GM12878 (cell line): ENCODE results near the gene POLR1D. TPM values are rescaled to one million over a fixed set of nuclear protein-coding genes. Genes with fewer than 3 reads are reported as not detected.

Source experiments
- ATAC-seq: fragments of 200-7000 bp; cut with Tn5 transposase; 3 replicates; pipeline ENCODE4 v1.9.1; 2020; ENCODE audit warnings: mild to moderate bottlenecking, moderate library complexity
- BruUV-seq: library from RNA; stranded (reverse); fragments of 400-500 nt; replicated peaks from 2 replicates; lab custom pipeline; 2021; lab: Mats Ljungman, UMichigan
- CTCF ChIA-PET: fragments of 300-600 bp; sonication (Branson Sonifier 250); formaldehyde crosslinking; extraction: SDS; loops from one replicate; lab custom pipeline; 2021; ENCODE audit warnings: inconsistent platforms; lab: Yijun Ruan, JAX
- POLR2A ChIA-PET: fragments of 350-600 bp; formaldehyde crosslinking; extraction: SDS; loops from one replicate; lab custom pipeline; 2021; ENCODE audit warnings: inconsistent platforms; lab: Charles Lee
- RAD21 ChIA-PET: fragments of 300-600 bp; sonication (Branson Sonifier 250); formaldehyde crosslinking; loops from one replicate; lab custom pipeline; 2023; ENCODE audit warnings: antibody characterized with exemption; ENCODE audit not compliant: unreplicated experiment; lab: Charles Lee
- SMC1A ChIA-PET: fragments of 300-600 bp; sonication (Branson Sonifier 250); formaldehyde crosslinking; loops from one replicate; lab custom pipeline; 2023; ENCODE audit not compliant: unreplicated experiment, uncharacterized antibody; lab: Charles Lee
- DNase-seq: peaks from one replicate; pipeline ENCODE4 v3.0.0-alpha.2; 2011; ENCODE audit warnings: low read depth, low spot score
- FAIRE-seq: peaks from 3 replicates; lab custom pipeline; 2011; peaks lifted over from hg19 to GRCh38; lab: Jason Lieb, UNC
- H2AFZ ChIP-seq: 2 replicates; pipeline ENCODE4 v1.6.0; 2011; ENCODE audit warnings: low read depth, low read length, control low read depth; ENCODE audit not compliant: control insufficient read depth
- H3K27ac ChIP-seq: 2 replicates; pipeline ENCODE4 v1.5.1; 2011; ENCODE audit warnings: control low read depth; ENCODE audit not compliant: control insufficient read depth, insufficient read depth
- H3K27me3 ChIP-seq, 2 experiments: replicated peaks in 1 of 2; 2 replicates each; pipeline versions ENCODE4 v1.6.0 to v1.6.1; 2011; ENCODE audit warnings: low read length in 1 of 2; ENCODE audit not compliant: control insufficient read depth in 2 of 2, insufficient read depth in 2 of 2
- H3K36me3 ChIP-seq, 2 experiments: 2 replicates each; pipeline ENCODE4 v1.5.1; 2011; ENCODE audit warnings: low read length in 1 of 2; ENCODE audit not compliant: control insufficient read depth in 2 of 2, insufficient read depth in 2 of 2
- H3K4me1 ChIP-seq: 2 replicates; pipeline ENCODE4 v1.6.1; 2011; ENCODE audit warnings: mild to moderate bottlenecking, low read length, moderate library complexity, mixed read lengths; ENCODE audit not compliant: control insufficient read depth, insufficient read depth
- H3K4me2 ChIP-seq: 2 replicates; pipeline ENCODE4 v1.6.0; 2011; ENCODE audit warnings: control low read depth; ENCODE audit not compliant: control insufficient read depth, insufficient read depth
- H3K4me3 ChIP-seq: fragments of 200-600 bp; sonication (generic); 2 replicates; pipeline ENCODE4 v1.5.1; 2016
- H3K79me2 ChIP-seq: 2 replicates; pipeline ENCODE4 v1.6.0; 2011; ENCODE audit warnings: low read length; ENCODE audit not compliant: control insufficient read depth, insufficient read depth
- H3K9ac ChIP-seq: 2 replicates; pipeline ENCODE4 v1.8.0; 2011; ENCODE audit warnings: low read length, control low read depth, mixed read lengths; ENCODE audit not compliant: control insufficient read depth, insufficient read depth
- H3K9me3 ChIP-seq: replicated peaks from 3 replicates; pipeline ENCODE4 v1.5.1; 2011; ENCODE audit warnings: mild to moderate bottlenecking, low read length; ENCODE audit not compliant: control insufficient read depth, insufficient read depth
- H4K20me1 ChIP-seq: 2 replicates; pipeline ENCODE4 v1.6.0; 2011; ENCODE audit not compliant: control insufficient read depth, insufficient read depth
- ELK1 ChIP-seq: IDR thresholded peaks from 2 replicates; pipeline ENCODE4 v1.6.1; 2012; ENCODE audit warnings: low read depth, low read length, improper control_type of control experiment
- ETV6 ChIP-seq, 2 experiments: fragments of 450-650 bp in 1 of 2; IDR thresholded peaks in 1 of 2; conservative IDR thresholded peaks in 1 of 2; 2 replicates each; pipeline ENCODE4 v1.6.1; 2014; ENCODE audit warnings: antibody characterized with exemption in 1 of 2, borderline replicate concordance in 1 of 2, low read depth in 1 of 2, mild to moderate bottlenecking in 1 of 2, moderate library complexity in 1 of 2
- FOXK2 ChIP-seq: fragments of 450-650 bp; IDR thresholded peaks from 2 replicates; pipeline ENCODE4 v1.6.1; 2017; ENCODE audit warnings: mild to moderate bottlenecking, moderate library complexity
- HCFC1 ChIP-seq: fragments of 150-350 bp; IDR thresholded peaks from 2 replicates; pipeline ENCODE4 v1.6.1; 2014; ENCODE audit warnings: low read length
- IKZF1 ChIP-seq: fragments of 450-650 bp; conservative IDR thresholded peaks from 2 replicates; pipeline ENCODE4 v1.6.1; 2017; ENCODE audit warnings: antibody characterized with exemption, mild to moderate bottlenecking
- MEF2A ChIP-seq: IDR thresholded peaks from 2 replicates; pipeline ENCODE4 v1.6.1; 2011; ENCODE audit warnings: low read depth, mild to moderate bottlenecking, low read length, moderate library complexity; ENCODE audit not compliant: insufficient read depth
- NR2C1 ChIP-seq: fragments of 450-650 bp; IDR thresholded peaks from 2 replicates; pipeline ENCODE4 v1.6.1; 2017; ENCODE audit warnings: antibody characterized with exemption, mild to moderate bottlenecking, moderate library complexity
- NRF1 ChIP-seq: conservative IDR thresholded peaks from 2 replicates; pipeline ENCODE4 v1.6.1; 2011; ENCODE audit warnings: mild to moderate bottlenecking, low read depth, low read length, improper control_type of control experiment
- PML ChIP-seq: IDR thresholded peaks from 2 replicates; pipeline ENCODE4 v1.6.1; 2012; ENCODE audit warnings: low read length, inconsistent platforms
- SP1 ChIP-seq: IDR thresholded peaks from one replicate; pipeline ENCODE4 v1.6.1; 2011; ENCODE audit warnings: low read depth, low read length
- SUPT20H ChIP-seq: IDR thresholded peaks from 2 replicates; pipeline ENCODE4 v1.6.1; 2011; ENCODE audit warnings: low read depth, mild to moderate bottlenecking, low read length, moderate library complexity, borderline replicate concordance; ENCODE audit not compliant: control insufficient read depth
- TARDBP ChIP-seq: IDR thresholded peaks from 2 replicates; pipeline ENCODE4 v1.6.1; 2016; ENCODE audit warnings: borderline replicate concordance
- TCF3 ChIP-seq: IDR thresholded peaks from 2 replicates; pipeline ENCODE4 v1.6.1; 2012; ENCODE audit warnings: low read depth, mild to moderate bottlenecking, low read length, borderline replicate concordance; ENCODE audit not compliant: insufficient read depth
- ZBTB4 ChIP-seq: fragments of 450-650 bp; formaldehyde crosslinking; IDR thresholded peaks from 2 replicates; pipeline ENCODE4 v1.4.0; 2022; ENCODE audit warnings: mild to moderate bottlenecking, moderate library complexity
- ZNF274 ChIP-seq: IDR thresholded peaks from one replicate; pipeline ENCODE4 v1.8.0; 2011; ENCODE audit not compliant: insufficient read length, insufficient read depth
- WGBS: methylation state at CpG from one replicate; pipeline ENCODE4 v1.1.6; 2016; ENCODE audit warnings: low lambda C conversion rate; ENCODE audit not compliant: insufficient replicate concordance, insufficient coverage; ENCODE audit errors: missing lambda C conversion rate; 5-methylcytosine and 5-hydroxymethylcytosine counted together
- in situ Hi-C: fragments of 300-500 bp; cut with MboI; formaldehyde crosslinking; loops from 9 replicates; pipeline ENCODE4 v1.14.3; 2018; ENCODE audit warnings: mixed read lengths
- intact Hi-C: fragments of 100-400 bp; cut with micrococcal nuclease; formaldehyde crosslinking; loops from one replicate; pipeline ENCODE4 v1.14.2; 2022; ENCODE audit not compliant: unreplicated experiment
- polyA plus RNA-seq, 11 experiments: library from polyadenylated mRNA; depleted of rRNA in 4 of 11; unstranded in 6 of 11; stranded (reverse) in 5 of 11; fragments of >200 nt; fragmentation: Nextera tagmentation in 4 of 11; fragmentation: Illumina TruSeq in 1 of 11; extraction: Ambion mirVana in 4 of 11; extraction: Trizol in 1 of 11; gene quantifications; 1 replicate in 1 of 11; 2 replicates in 10 of 11; pipeline versions ENCODE4 v1.2.1 to v1.2.3, GENCODE V29; 2011 to 2016; ENCODE audit warnings: inconsistent platforms in 2 of 11, missing spikeins in 2 of 11, low read depth in 1 of 11
- total RNA-seq, 4 experiments: library from RNA; depleted of rRNA in 3 of 4; stranded (reverse); fragments of >200 nt in 3 of 4; fragmentation: Illumina TruSeq in 1 of 4; extraction: Trizol in 1 of 4; gene quantifications; 2 replicates each; pipeline versions ENCODE4 v1.2.1 to v1.2.3, GENCODE V29; 2013 to 2021
- TF ChIP-seq, protein P1 (sequence below): IDR thresholded peaks from 2 replicates; pipeline ENCODE4 v1.6.1; 2012; ENCODE audit warnings: improper control_type of control experiment, low read depth, low read length; ENCODE audit not compliant: insufficient replicate concordance

The POLR1D gene
- total and polyA plus RNA-seq, 10 of the 15 experiments (the other 5 are each of a cell fraction or from before 2014, with no cell fraction given) = 119 to 223 (median 160) TPM

DNA sequence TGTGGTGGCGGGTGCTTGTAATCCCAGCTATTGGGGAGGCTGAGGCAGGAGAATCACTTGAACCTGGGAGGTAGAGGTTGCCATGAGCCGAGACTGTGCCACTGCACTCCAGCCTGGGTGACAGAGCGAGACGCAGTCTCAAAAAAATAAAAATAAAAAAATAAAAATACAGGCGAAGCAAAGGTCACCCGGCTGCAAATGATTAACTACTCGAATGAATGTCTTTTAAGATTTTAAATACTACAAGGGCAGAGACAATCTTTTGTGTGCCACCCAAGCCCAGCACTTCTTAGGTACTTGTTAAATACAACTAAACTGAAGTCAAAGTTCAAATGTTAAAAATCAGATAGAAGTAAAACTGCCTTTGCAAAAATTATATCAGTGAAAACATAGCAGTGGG lies 8.1 kb upstream of the POLR1D start:
- H3K27ac ChIP-seq = no peak overlapping the region
- no peak overlapping the region for H3K9ac ChIP-seq
- CTCF ChIA-PET = no interaction called here
- no peaks in the 10 kb centered on the region for H3K36me3 ChIP-seq
- RAD21 ChIA-PET = interaction anchor here (0.8 kb wide), 1 partner anchor 37 kb away, joined by 3 read pairs; no protein-coding TSS in a partner anchor
- SMC1A ChIA-PET = no interaction called here
- no peaks in the 10 kb centered on the region for H3K27me3 ChIP-seq
- no peaks in the 10 kb centered on the region for H4K20me1 ChIP-seq
- in situ Hi-C loops = no loop called here
- BruUV-seq = no TSS peak
- H2AFZ ChIP-seq = no peak overlapping the region
- no peaks in the 10 kb centered on the region for H3K4me1 ChIP-seq
- no peak overlapping the region for H3K4me3 ChIP-seq
- H3K79me2 ChIP-seq = peaks cover 11% of the 10 kb centered on the region
- intact Hi-C loops = no loop called here
- FAIRE-seq (no peak), DNase-seq (no peak), ATAC-seq (no peak)
- 90% methylated on average over 7 of the region's 7 CpGs for WGBS
- POLR2A ChIA-PET = interaction anchor here (0.6 kb wide), 1 partner anchor 619 kb away, joined by 4 read pairs; no protein-coding TSS in a partner anchor
- no peak overlapping the region for H3K4me2 ChIP-seq
- H3K9me3 ChIP-seq = no peaks in the 10 kb centered on the region; the same call in 2 of the 3 replicates
- TF ChIP-seq IKZF1 (no peak), TARDBP (no peak), PML (no peak), SP1 (no peak), NR2C1 (no peak), ZBTB4 (CRISPR knock-in tag) (no peak), NRF1 (no peak), ELK1 (no peak), TCF3 (no peak), MEF2A (no peak), ZNF274 (no peak), HCFC1 (no peak), ETV6 (conservative IDR thresholded peaks at IDR 0.05 in 1 of 2, IDR thresholded peaks at IDR 0.05 in 1 of 2; ENCODE audit: borderline replicate concordance in 1 of 2, low read depth in 1 of 2) (no peak), SUPT20H (no peak), FOXK2 (no peak)
- TF ChIP-seq, protein P1, sequence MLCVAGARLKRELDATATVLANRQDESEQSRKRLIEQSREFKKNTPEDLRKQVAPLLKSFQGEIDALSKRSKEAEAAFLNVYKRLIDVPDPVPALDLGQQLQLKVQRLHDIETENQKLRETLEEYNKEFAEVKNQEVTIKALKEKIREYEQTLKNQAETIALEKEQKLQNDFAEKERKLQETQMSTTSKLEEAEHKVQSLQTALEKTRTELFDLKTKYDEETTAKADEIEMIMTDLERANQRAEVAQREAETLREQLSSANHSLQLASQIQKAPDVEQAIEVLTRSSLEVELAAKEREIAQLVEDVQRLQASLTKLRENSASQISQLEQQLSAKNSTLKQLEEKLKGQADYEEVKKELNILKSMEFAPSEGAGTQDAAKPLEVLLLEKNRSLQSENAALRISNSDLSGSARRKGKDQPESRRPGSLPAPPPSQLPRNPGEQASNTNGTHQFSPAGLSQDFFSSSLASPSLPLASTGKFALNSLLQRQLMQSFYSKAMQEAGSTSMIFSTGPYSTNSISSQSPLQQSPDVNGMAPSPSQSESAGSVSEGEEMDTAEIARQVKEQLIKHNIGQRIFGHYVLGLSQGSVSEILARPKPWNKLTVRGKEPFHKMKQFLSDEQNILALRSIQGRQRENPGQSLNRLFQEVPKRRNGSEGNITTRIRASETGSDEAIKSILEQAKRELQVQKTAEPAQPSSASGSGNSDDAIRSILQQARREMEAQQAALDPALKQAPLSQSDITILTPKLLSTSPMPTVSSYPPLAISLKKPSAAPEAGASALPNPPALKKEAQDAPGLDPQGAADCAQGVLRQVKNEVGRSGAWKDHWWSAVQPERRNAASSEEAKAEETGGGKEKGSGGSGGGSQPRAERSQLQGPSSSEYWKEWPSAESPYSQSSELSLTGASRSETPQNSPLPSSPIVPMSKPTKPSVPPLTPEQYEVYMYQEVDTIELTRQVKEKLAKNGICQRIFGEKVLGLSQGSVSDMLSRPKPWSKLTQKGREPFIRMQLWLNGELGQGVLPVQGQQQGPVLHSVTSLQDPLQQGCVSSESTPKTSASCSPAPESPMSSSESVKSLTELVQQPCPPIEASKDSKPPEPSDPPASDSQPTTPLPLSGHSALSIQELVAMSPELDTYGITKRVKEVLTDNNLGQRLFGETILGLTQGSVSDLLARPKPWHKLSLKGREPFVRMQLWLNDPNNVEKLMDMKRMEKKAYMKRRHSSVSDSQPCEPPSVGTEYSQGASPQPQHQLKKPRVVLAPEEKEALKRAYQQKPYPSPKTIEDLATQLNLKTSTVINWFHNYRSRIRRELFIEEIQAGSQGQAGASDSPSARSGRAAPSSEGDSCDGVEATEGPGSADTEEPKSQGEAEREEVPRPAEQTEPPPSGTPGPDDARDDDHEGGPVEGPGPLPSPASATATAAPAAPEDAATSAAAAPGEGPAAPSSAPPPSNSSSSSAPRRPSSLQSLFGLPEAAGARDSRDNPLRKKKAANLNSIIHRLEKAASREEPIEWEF = no peak
